EL (cell line): ENCODE measurements around the gene EPB41L4B.
"Not testable (repeated sequence)": the region's sequence is repeated elsewhere in the genome, so short reads cannot be mapped to it uniquely, and the experiment has no call there.

Experiments
- DNase-seq: peaks from one replicate; pipeline ENCODE4 v3.0.0-alpha.2; 2016

The EPB41L4B gene

GRCh38 chr9:109295221-109296130 is 25.4 kb downstream of the EPB41L4B start:
- DNase-seq = no peak

GRCh38 chr9:109290385-109290784 is 30.5 kb downstream of the EPB41L4B start:
- no peak for DNase-seq

GRCh38 chr9:109289931-109290330 is 30.9 kb downstream of the EPB41L4B start:
- DNase-seq = no peak

GRCh38 chr9:109289186-109289585 is 31.7 kb downstream of the EPB41L4B start:
- DNase-seq = no peak

- peak; percentile 45 for DNase-seq
Observed at GRCh38 chr9:109286981-109287380, 33.9 kb downstream of the EPB41L4B start.

GRCh38 chr9:109286571-109286977 is 34.3 kb downstream of the EPB41L4B start:
- peak; percentile 92 for DNase-seq

- not testable (repeated sequence) for DNase-seq
Observed at GRCh38 chr9:109283672-109284071, 37.2 kb downstream of the EPB41L4B start.

GRCh38 chr9:109283012-109283411 is 37.8 kb downstream of the EPB41L4B start:
- DNase-seq = no peak

GRCh38 chr9:109282302-109282701 is 38.6 kb downstream of the EPB41L4B start:
- no peak for DNase-seq

GRCh38 chr9:109281518-109281917 is 39.3 kb downstream of the EPB41L4B start:
- DNase-seq = no peak

GRCh38 chr9:109278848-109279247 is 42.0 kb downstream of the EPB41L4B start:
- DNase-seq = no peak

GRCh38 chr9:109278216-109278615 is 42.6 kb downstream of the EPB41L4B start:
- DNase-seq = no peak

GRCh38 chr9:109277451-109277850 is 43.4 kb downstream of the EPB41L4B start:
- DNase-seq = no peak

GRCh38 chr9:109276469-109277440 is 44.1 kb downstream of the EPB41L4B start:
- no peak for DNase-seq

- DNase-seq = no peak
Observed at GRCh38 chr9:109274884-109275730, 45.8 kb downstream of the EPB41L4B start.

- DNase-seq = no peak
Observed at GRCh38 chr9:109273869-109274268, 47.0 kb downstream of the EPB41L4B start.

GRCh38 chr9:109272745-109273144 is 48.1 kb downstream of the EPB41L4B start:
- no peak for DNase-seq

- DNase-seq = no peak
Observed at GRCh38 chr9:109272045-109272444, 48.8 kb downstream of the EPB41L4B start.

- no peak for DNase-seq
Observed at GRCh38 chr9:109270971-109271925, 49.6 kb downstream of the EPB41L4B start.

GRCh38 chr9:109270441-109270840 is 50.4 kb downstream of the EPB41L4B start:
- DNase-seq = no peak

GRCh38 chr9:109269839-109270238 is 51.0 kb downstream of the EPB41L4B start:
- DNase-seq = no peak
